CD4-positive, alpha-beta T cell (primary cell): ENCODE results near the gene TPRG1L. TPM values are rescaled to one million over a fixed set of nuclear protein-coding genes. Genes with fewer than 3 reads are reported as not detected.

Experiments
- ATAC-seq: fragments of 200-7000 bp; cut with Tn5 transposase; one replicate; pipeline ENCODE4 v1.10.0; 2022; ENCODE audit warnings: mild to moderate bottlenecking; ENCODE audit not compliant: poor library complexity
- CTCF ChIA-PET: fragments of 350-600 bp; sonication (Branson Sonifier 250); formaldehyde crosslinking; loops from one replicate; lab custom pipeline; 2021; ENCODE audit warnings: antibody characterized with exemption, inconsistent platforms; lab: Charles Lee
- POLR2A ChIA-PET: fragments of 350-600 bp; sonication (Branson Sonifier 250); formaldehyde crosslinking; loops from one replicate; lab custom pipeline; 2021; ENCODE audit warnings: antibody characterized with exemption, inconsistent platforms; lab: Charles Lee
- DNase-seq, 14 experiments: peaks; one replicate each; pipeline ENCODE4 v3.0.0-alpha.2; 2013 to 2020; ENCODE audit warnings: mixed read lengths in 2 of 14
- H3K27ac ChIP-seq, 2 donors: one replicate each; pipeline versions ENCODE4 v1.5.1 to v1.7.0; 2013; ENCODE audit warnings: low read length in 2 of 2, low read depth in 1 of 2, mild to moderate bottlenecking in 1 of 2
- H3K27me3 ChIP-seq, 2 experiments: 1 replicate in 1 of 2; 2 replicates in 1 of 2; pipeline versions ENCODE4 v1.6.1 to v1.7.0; 2013; ENCODE audit warnings: low read length in 2 of 2, control low read depth in 1 of 2, mild to moderate bottlenecking in 1 of 2, moderate library complexity in 1 of 2; ENCODE audit not compliant: insufficient read depth in 2 of 2, control insufficient read depth in 1 of 2
- H3K36me3 ChIP-seq: one replicate; pipeline ENCODE4 v1.6.1; 2013; ENCODE audit warnings: low read length, control low read depth; ENCODE audit not compliant: insufficient read depth
- H3K4me1 ChIP-seq: one replicate; pipeline ENCODE4 v1.6.1; 2013; ENCODE audit warnings: low read length, control low read depth; ENCODE audit not compliant: insufficient read depth
- H3K4me3 ChIP-seq: one replicate; pipeline ENCODE4 v1.5.1; 2013; ENCODE audit warnings: mild to moderate bottlenecking, low read length, moderate library complexity
- H3K9me3 ChIP-seq, 2 experiments: 1 replicate in 1 of 2; 2 replicates in 1 of 2; pipeline versions ENCODE4 v1.6.1 to v1.7.0; 2013; ENCODE audit warnings: low read length in 2 of 2, mild to moderate bottlenecking in 2 of 2, control low read depth in 1 of 2, moderate library complexity in 1 of 2; ENCODE audit not compliant: control insufficient read depth in 1 of 2, insufficient read depth in 1 of 2
- H3K27ac Mint-ChIP-seq: one replicate; pipeline ENCODE4 v1.8.0; 2020; ENCODE audit warnings: mixed read lengths
- H3K27me3 Mint-ChIP-seq: one replicate; pipeline ENCODE4 v1.8.0; 2021; ENCODE audit warnings: mixed read lengths
- H3K36me3 Mint-ChIP-seq: one replicate; pipeline ENCODE4 v1.8.0; 2021; ENCODE audit warnings: low read depth, mixed read lengths
- H3K4me1 Mint-ChIP-seq: one replicate; pipeline ENCODE4 v1.8.0; 2021; ENCODE audit warnings: low read depth, mixed read lengths
- H3K4me3 Mint-ChIP-seq: one replicate; pipeline ENCODE4 v1.8.0; 2020; ENCODE audit warnings: mild to moderate bottlenecking, mixed read lengths
- H3K9me3 Mint-ChIP-seq: one replicate; pipeline ENCODE4 v1.8.0; 2020; ENCODE audit warnings: mixed read lengths
- intact Hi-C, 2 experiments: fragments of 100-400 bp; cut with DNase I in 1 of 2; cut with micrococcal nuclease in 1 of 2; formaldehyde crosslinking; loops; one replicate each; pipeline versions ENCODE4 v1.15.1 to v1.9.0; 2023 to 2025; cut with DNase I, micrococcal nuclease
- total RNA-seq, 174 experiments: library from RNA in 2 of 174; stranded (reverse) in 2 of 174; gene quantifications; one replicate each; pipeline ENCODE4 v1.2.3 and lab custom pipeline; 2021 to 2026
- TF ChIP-seq, protein P1 (sequence below): fragments of 200-600 bp; IDR thresholded peaks from one replicate; pipeline ENCODE4 v1.8.0; 2022; ENCODE audit warnings: antibody characterized with exemption, mild to moderate bottlenecking

TPRG1L gene
- total RNA-seq, 2 experiments from 2014 or later, result 46.5 to 48.3 TPM

DNA sequence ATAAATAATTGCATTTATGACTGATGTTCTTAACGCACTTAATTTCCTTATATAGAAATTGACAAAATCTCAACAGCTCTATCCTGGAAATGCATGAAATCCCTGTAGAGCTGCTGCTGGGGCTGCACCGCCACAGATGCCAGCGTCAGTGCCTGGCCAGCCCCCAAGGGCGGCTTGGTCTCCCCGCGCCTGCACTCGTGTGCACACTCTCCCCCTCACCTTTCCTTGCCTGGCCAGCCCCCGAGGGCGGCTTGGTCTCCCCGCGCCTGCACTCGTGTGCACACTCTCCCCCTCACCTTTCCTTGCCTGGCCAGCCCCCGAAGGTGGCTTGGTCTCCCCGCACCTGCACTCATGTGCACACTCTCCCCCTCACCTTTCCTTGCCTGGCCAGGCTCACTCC lies 11.3 kb downstream of the TPRG1L start:
- no peaks in the 10 kb centered on the region for H3K4me1 ChIP-seq
- Mint-ChIP-seq H3K27ac (no peak overlapping the region), H3K4me1 (no peaks in the 10 kb centered on the region), H3K4me3 (no peak overlapping the region), H3K9me3 (no peaks in the 10 kb centered on the region), H3K36me3 (peaks cover 55% of the 10 kb centered on the region), H3K27me3 (no peaks in the 10 kb centered on the region)
- intact Hi-C loops, result no loop called here
- peaks cover 75% of the 10 kb centered on the region for H3K36me3 ChIP-seq
- DNase-seq, result no peak
- TF ChIP-seq, protein P1, sequence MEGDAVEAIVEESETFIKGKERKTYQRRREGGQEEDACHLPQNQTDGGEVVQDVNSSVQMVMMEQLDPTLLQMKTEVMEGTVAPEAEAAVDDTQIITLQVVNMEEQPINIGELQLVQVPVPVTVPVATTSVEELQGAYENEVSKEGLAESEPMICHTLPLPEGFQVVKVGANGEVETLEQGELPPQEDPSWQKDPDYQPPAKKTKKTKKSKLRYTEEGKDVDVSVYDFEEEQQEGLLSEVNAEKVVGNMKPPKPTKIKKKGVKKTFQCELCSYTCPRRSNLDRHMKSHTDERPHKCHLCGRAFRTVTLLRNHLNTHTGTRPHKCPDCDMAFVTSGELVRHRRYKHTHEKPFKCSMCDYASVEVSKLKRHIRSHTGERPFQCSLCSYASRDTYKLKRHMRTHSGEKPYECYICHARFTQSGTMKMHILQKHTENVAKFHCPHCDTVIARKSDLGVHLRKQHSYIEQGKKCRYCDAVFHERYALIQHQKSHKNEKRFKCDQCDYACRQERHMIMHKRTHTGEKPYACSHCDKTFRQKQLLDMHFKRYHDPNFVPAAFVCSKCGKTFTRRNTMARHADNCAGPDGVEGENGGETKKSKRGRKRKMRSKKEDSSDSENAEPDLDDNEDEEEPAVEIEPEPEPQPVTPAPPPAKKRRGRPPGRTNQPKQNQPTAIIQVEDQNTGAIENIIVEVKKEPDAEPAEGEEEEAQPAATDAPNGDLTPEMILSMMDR, result no peak
- ATAC-seq, result no peak
- ChIA-PET CTCF (no interaction called here), POLR2A (no interaction called here)
- H3K27me3 ChIP-seq, result no peaks in the 10 kb centered on the region
- H3K9me3 ChIP-seq, result no peaks in the 10 kb centered on the region
- H3K27ac ChIP-seq, result no peak overlapping the region
- H3K4me3 ChIP-seq, result no peak overlapping the region

- peaks cover 55% of the 10 kb centered on the region for H3K36me3 Mint-ChIP-seq
Measured at GRCh38 chr1:3636531-3636930, 11.7 kb downstream of the TPRG1L start.

GRCh38 chr1:3638027-3638426 lies 13.2 kb downstream of the TPRG1L start:
- no peak overlapping the region for H3K27ac ChIP-seq
- H3K27ac Mint-ChIP-seq, result no peak overlapping the region
- H3K36me3 Mint-ChIP-seq, result peaks cover 67% of the 10 kb centered on the region
- H3K27me3 Mint-ChIP-seq, result no peaks in the 10 kb centered on the region
- peaks cover 69% of the 10 kb centered on the region for H3K36me3 ChIP-seq
- DNase-seq, result no peak
- ATAC-seq, result no peak
- H3K4me3 ChIP-seq, result no peak overlapping the region
- H3K4me1 Mint-ChIP-seq, result no peaks in the 10 kb centered on the region
- intact Hi-C loops, result no loop called here
- H3K9me3 Mint-ChIP-seq, result no peaks in the 10 kb centered on the region
- TF ChIP-seq, protein P1, result no peak
- ChIA-PET POLR2A (no interaction called here), CTCF (no interaction called here)
- no peaks in the 10 kb centered on the region for H3K27me3 ChIP-seq
- no peak overlapping the region for H3K4me3 Mint-ChIP-seq
- H3K4me1 ChIP-seq, result no peaks in the 10 kb centered on the region
- no peaks in the 10 kb centered on the region for H3K9me3 ChIP-seq

More at GRCh38 chr1:3636531-3636930, 11.7 kb downstream of the TPRG1L start:
- H3K4me3 ChIP-seq, result no peak overlapping the region
- H3K27ac ChIP-seq, result no peak overlapping the region
- Mint-ChIP-seq H3K9me3 (no peaks in the 10 kb centered on the region), H3K27ac (no peak overlapping the region), H3K4me3 (no peak overlapping the region), H3K27me3 (no peaks in the 10 kb centered on the region), H3K4me1 (no peaks in the 10 kb centered on the region)
- intact Hi-C loops, result no loop called here
- CTCF ChIA-PET, result no interaction called here
- POLR2A ChIA-PET, result no interaction called here
- DNase-seq (no peak), ATAC-seq (no peak)
- peaks cover 75% of the 10 kb centered on the region for H3K36me3 ChIP-seq
- TF ChIP-seq, protein P1, result no peak
- no peaks in the 10 kb centered on the region for H3K4me1 ChIP-seq
- no peaks in the 10 kb centered on the region for H3K9me3 ChIP-seq
- no peaks in the 10 kb centered on the region for H3K27me3 ChIP-seq
